ENCODE data around the gene CCN6. TPM values are rescaled to one million over a fixed set of nuclear protein-coding genes. Genes with fewer than 3 reads are reported as not detected.

The CCN6 gene
- total RNA-seq, 1 donor from 2014 or later = 0.39 TPM

- no peak for DNase-seq
Observed at GRCh38 chr6:112117554-112117953, 63.6 kb downstream of the CCN6 start.

GRCh38 chr6:112118034-112118433 is 64.1 kb downstream of the CCN6 start:
- no peak for DNase-seq

Other genes with a start within 250 kb of the CCN6 start
- 145 TPM for gene FYN, start 180.7 kb upstream of the CCN6 start, total RNA-seq
- 38.0 TPM for gene TUBE1, start 33.4 kb downstream of the CCN6 start, total RNA-seq
- gene FAM229B, start 33.5 kb downstream of the CCN6 start, total RNA-seq = 13.8 TPM
- gene LAMA4, start 200.5 kb downstream of the CCN6 start, total RNA-seq = 249 TPM

All from skin of body (tissue), 2 donors.